Measurements from ENCODE around the gene GPR142.

- TF ChIP-seq CTCF (IDR thresholded peaks at IDR 0.05): no peak
- TF ChIP-seq POLR2AphosphoS5 (IDR thresholded peaks at IDR 0.05): no peak
Observed at GRCh38 chr17:74380086-74380958, 13.0 kb downstream of the GPR142 start.

All from suprapubic skin (tissue), 3 donors.